ENCODE measurements around the gene TINAGL1.

Gene TINAGL1

GRCh38 chr1:31627930-31628559 lies 51.7 kb downstream of the TINAGL1 start:
- no peak for DNase-seq (ENCODE audit: low spot score)

GRCh38 chr1:31628931-31629556 lies 52.7 kb downstream of the TINAGL1 start:
- DNase-seq (ENCODE audit: low spot score): no peak

GRCh38 chr1:31632649-31633048 lies 56.3 kb downstream of the TINAGL1 start:
- DNase-seq (ENCODE audit: low spot score): no peak

- DNase-seq (ENCODE audit: low spot score): peak; percentile 37
Observed at GRCh38 chr1:31633117-31633516, 56.8 kb downstream of the TINAGL1 start.

All from kidney tubule cell (primary cell).